ENCODE results near the gene IRAK1.

The IRAK1 gene

DNA sequence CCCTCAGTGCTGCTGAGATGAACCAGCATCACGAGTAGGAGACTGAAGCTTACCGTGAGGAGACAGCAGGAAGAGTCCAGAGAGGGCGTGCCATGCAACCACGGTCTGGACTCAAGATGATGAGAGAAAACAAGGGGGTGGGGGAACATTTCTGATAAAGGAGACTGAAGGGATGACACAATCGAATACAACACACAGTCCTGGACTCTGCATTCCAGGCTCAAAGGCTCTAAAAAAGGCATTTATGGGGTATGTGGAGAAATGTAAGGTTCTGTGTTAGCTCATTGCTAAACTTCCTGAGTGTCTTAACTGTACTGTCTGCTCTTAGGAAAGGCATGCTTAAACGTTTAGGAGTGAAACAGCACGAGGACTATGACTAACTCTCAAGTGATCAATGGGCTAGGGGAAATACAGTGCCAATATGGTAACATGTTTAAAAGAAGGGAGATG is 20.6 kb upstream of the IRAK1 start:
- no peak for DNase-seq

DNA sequence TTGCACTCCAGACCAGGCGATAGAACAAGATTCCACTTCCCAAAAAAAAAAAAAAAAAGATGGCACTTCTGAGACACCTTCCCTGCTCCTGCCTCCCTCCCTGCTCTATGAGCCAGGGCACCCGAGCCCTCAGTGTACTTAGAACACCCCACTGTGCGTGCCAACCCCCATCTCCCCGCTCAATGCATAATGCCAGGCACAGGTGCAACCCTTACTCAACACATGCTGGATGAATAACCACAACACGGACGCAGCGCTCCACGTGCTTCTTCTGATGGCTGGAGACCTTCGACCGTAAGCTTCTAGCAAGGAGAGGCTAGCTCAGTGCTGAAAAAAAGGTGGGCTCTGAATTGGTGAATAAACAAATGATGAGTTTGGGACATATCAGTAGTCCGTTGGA is 19.9 kb upstream of the IRAK1 start:
- DNase-seq, result no peak

DNA sequence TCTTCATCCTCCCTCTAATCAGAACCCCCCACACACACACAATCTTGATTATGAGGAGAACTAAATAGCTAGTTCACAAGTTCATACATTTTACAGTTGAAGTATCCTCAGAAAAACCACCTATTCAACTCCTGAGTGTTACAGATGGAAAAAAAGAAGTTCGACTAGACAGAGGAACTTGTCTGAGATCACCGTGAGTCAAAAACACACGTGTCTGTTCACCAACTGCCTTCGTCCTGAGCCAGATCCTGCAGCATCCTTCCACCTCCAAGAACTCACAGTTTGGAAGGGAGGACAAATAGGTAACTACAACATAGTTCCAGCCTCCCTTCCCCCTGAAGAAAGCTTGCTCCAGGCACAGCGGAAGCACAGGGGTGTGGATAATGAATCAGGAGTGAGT is 19.0 kb upstream of the IRAK1 start:
- no peak for DNase-seq

DNA sequence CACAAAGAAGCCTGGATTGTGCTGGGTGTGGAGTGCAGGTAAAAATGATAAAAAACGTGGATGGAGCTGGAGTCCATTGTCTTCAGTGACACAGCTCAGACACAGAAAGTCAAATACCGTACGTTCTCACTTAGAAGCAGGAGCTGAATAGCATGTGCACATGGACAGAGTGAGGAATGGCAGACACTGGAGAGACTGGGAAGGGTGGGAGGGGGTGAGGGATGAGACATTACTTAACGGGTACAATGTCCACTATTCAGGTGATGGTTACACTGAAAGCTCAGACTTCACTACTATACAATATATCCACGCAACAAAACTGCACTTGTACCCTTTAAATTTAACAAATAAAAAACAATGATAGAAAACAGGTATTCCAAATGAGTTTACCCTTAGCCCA is 18.1 kb upstream of the IRAK1 start:
- no peak for DNase-seq

DNA sequence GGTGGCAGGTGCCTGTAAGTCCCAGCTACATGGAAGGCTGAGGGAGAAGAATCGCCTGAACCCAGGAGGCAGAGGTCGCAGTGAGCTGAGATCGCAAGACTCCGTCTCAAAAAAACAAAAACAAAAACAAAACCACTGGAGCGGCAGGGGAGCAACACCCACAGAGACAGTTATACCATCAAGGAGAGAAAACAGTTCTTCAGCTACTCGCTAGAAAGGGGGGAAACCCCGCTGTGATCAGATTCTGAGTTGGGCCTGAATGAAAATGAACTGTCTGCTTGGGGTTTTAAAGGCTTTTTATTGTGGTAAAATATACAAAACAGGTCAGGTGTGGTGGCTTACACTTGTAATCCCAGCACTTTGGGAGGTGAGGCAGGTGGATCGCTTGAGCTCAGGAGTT is 16.8 kb upstream of the IRAK1 start:
- DNase-seq, result no peak

DNA sequence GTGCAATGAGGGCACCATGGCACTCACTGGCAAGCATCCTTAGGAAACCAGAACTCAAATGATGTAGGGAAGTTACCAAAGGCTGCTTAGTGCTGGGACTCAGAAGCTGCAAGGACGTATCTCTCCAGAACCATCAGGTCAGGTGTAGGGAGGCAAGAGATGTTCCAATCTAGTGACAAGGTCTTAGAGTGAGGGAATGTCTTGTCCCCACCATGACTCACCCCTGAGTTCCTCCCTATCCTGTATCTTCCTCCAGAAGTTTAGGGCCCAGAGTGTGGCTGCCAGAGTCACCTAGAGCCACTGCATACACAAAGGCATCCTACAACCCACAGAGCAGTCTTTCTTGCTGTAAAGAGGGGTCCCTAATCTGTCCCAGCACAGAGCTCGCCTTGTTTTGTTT is 14.1 kb upstream of the IRAK1 start:
- DNase-seq, result no peak

DNA sequence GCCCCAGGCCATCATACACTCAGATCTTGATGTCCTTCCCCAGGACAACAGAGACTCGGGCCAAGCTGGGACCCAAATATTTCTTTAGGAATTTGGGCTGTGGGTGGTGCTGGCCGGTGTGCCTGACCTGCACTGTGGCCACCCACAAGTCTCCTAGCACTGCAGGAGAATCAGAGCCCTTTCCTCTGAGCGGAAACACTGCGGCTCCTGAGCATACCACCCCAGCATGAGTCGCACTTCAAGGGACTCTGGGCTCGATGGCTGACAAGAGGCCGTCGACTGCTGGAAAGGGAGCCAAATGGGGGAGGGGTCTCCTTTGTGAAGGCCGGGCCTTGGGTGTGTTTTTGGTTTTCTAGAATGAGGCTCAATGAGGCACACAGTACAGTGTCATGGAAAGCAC is 13.0 kb upstream of the IRAK1 start:
- no peak for DNase-seq

DNA sequence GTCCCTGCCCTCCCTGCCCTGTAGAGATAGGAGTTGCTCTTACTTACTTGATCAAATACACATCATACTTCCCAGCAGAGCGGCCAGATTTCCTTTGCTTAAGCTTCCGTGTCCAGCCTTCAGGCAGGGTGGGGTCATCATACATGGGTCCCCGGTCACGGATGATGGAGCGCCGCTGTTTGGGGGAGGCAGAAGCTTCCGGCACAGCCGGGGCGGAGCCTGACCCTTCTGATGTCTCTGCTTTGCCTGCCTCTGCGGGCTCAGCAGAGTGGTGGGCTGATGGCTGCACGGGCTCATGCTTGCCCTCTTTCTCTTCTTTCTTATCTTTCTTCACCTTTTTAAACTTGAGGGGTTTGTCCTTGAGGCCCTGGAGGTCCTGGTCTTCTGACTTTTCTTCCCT is 12.5 kb upstream of the IRAK1 start:
- no peak for DNase-seq

DNA sequence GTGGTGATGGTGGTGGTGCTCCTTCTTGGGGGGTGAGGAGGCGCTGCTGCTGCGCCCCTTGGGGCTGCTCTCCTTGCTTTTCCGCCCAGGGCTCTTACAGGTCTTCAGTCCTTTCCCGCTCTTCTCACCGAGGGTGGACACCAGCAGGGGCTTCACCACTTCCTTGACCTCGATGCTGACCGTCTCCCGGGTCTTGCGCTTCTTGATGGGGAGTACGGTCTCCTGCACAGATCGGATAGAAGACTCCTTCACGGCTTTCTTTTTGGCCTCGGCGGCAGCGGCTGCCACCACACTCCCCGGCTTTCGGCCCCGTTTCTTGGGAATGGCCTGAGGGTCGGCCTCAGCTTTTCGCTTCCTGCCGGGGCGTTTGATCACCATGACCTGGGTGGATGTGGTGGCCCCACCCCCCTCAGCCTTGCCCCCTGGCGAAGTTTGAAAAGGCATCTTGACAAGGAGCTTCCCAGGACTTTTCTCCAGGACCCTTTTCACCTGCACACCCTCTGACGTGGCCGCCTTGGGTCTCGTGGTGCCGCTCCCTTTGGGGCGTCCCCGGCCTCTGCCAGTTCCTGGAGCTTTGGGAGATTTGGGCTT is 11.1 kb upstream of the IRAK1 start:
- DNase-seq, result no peak

DNA sequence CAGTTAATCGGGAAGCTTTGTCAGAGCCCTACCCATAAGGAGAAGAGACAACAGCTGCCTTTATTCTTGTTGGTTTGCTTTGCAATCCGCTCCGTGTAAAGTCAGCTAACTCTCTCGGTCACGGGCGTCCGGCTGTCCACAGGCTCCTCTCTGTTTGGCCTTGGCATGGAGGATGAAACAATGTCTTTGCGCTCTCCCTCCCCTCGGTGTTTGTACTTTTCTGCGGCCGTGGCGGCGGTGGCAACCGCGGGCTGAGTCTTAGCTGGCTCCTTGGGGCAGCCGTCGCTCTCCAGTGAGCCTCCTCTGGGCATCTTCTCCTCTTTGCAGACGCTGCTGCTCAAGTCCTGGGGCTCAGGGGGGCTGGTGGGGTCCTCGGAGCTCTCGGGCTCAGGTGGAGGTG is 10.6 kb upstream of the IRAK1 start:
- no peak for DNase-seq

DNA sequence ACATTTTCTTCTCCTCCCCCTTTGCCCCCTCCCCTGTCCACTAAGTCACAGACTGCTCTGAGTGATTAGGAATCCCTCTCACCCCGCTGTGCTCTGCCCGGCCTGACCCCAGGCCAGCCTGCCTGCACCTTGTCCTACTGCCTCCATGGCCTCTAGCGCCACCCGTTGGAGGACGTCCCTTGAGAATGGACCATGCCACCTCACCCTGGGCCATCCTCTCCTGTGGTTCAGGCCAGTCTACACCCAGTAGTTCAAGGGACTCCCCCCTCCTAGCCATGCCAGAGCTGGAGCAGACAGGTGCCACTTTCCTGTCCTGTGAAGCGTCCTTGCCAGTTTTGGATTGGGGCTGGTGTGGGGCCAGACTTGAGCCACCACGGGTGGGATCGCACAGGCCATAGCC is 9.7 kb upstream of the IRAK1 start:
- DNase-seq, result no peak

DNA sequence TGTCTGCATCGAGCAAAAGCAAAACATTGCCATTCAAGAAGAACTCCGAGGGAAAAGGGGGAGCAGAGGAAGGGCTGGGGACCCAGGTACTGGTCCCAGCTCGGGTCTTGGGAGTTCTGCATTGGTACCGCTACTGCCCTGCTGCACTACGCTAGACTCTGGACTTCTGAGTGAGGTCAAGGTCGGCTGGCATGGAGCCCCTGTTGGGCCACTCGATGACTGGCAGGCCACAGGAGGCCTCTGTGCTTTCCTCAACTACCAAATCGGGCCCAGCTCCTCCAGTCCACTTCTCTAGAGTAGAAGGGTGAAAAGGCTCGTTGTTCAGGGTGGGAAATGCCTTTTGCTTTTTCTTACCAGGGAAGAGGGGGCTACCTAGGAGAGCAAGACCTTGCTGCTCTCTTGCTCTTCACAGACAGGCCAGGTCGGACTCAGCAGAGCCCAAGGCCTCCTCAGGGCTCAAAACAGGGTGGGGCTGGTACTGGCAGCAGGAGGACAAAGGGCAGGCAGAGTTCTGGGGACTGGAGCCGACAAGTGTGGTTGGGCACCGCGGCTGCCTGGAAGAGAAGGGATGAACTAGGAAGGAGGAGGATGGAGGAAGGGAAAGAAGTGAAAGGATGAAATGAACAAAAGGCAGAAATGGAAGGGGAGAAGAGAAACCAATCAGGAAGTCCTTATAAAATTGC is 8.9 kb upstream of the IRAK1 start:
- DNase-seq, result no peak

DNA sequence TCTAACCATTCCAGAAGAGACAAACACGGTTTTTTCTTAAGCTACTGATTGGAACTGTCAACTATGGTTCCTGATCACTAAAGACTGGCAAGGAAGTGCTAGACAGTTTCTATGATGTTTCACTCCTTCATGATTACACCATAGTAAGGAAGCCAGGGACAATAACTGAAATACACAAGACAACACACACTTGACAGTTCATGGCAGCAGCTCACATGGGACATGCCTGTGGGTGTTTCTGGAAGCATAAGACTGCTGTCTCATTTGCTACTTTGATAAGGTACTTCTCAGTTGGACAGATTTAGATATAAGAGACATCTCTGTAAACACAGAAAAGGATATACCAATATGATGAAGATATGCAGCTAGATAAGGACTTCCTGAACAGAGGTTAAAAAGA is 8.3 kb upstream of the IRAK1 start:
- no peak for DNase-seq

DNA sequence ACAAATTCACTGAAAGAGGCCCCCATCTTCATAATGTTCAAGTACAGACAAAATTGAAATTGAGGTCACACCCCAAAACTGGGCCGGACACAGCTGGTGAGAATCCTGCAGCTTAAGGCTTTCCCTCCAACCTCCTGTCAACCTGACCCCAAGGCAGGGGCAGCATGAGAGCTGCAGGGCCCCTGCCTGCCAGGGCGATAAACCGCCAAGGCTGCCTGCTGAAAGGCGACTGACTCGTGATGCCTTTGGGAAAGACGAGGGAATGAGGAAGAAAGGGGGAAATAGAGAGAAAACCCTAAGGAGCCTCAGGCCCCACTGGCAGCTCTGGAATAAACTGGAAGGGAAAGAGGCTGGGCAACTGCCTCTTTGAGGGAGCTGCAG is 7.3 kb upstream of the IRAK1 start:
- DNase-seq, result no peak

DNA sequence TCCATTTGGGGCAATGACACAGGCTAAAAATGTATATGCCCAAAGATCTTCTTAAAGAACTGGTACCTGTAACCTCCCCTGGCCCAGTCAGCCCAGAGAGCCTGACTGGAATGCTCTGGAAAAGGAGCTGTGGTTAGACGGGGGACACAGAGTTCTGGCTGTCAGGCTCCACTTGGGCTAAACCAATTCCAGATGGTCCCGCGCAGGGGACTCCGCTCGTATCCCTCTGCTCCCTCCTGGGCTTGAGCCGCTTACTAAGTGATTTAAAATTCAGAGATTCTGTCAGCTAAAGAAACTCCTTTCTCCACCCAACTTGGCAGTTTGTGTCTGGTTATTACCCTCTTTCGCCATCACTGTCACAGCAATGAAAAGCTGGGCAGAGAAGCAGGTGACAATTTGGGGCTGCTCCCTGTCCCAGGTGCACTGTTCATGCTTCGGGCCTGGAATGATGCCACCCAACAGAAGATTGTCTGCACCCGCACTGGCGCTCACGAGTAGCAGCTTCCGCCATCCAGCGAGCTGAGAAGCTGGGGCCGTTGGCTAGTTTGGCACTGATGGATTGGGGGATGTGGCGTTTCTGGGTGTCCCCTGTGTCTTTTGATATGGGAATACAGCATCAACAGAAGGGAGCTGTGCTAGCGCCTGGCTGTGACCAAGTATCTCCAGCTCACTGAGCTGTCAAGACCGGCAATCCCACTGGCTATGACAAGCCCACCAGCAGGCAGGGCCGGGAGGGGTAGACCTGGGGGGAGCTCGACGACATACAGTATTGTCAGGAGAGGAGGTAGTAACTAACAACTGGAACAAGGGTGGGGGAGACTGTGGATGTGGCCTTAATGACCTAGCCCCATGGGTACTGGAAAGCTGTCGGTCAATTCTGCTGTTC is 6.7 kb upstream of the IRAK1 start:
- no peak for DNase-seq

DNA sequence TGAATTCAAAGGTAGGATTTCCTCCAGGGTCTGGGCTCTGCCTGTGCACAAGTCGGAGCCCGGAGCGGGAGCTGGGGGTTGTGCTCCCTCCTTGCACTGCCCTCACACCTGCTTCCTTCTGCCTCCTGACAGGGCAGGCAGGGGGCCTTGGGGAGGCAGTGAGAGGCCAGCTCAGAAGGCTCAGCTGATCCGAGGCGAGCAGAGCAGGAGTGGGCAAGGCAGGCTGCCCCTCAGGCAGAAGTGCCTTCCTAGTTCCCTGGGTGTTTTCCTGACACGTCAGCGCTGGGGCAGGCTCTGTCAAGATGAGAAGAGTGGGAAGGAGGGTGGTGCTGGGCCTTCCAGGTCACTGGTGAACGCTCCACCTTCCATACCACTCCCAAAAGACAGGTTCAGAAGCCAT is 5.5 kb upstream of the IRAK1 start:
- no peak for DNase-seq

DNA sequence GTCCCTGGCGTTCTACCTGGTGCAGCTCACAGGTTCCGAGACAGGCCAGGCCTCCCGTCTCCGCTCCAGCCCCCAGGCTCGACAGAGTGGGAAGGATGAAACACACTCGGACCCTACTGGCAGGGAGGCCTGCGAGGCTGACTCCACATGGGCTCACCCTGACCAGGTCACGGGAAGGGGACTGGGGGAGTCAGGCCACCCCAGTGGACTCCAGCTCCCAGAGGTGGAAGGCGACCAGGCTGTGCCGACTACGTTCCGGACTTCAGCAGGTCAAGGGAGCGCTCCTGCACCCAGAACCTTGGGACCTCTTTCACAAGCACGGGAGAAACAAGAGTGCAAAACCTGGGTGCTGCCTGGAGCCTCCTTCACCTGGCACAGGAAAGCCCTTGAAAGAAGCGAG is 4.6 kb upstream of the IRAK1 start:
- DNase-seq, result no peak

DNA sequence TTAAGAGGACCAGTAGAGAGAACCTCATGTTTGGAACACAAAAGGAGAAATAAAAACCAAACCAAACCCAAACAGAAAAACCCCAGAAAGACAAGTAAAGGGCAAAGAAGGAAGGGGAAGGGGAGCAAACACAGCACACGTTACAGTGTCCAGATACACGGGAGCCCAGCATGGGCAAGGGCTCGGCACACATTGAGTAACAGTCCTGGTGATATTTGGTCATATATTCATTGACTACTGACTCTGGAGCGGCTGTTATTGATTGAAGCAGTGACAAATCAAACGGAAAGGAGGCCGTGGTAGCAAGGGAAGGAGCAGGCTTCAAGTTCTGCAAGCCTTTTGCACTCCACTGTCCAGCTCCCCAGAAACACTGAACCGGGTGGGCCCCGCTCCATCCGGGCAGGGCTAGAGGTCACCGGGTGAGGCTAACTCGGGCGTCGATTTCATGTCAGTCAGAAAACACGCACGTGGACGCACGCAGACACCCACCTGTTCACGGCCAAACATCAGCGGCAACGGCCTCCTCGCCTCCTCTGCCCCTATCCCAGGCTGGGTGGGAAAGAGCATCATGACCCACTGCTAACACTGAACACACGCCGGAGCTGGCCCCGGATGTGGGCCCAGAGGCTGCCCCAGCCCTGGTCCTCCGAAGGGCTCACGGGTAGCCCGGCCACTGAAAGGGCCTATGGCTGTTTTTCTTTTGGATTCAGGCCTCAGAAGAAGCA is 3.7 kb upstream of the IRAK1 start:
- DNase-seq, result no peak

DNA sequence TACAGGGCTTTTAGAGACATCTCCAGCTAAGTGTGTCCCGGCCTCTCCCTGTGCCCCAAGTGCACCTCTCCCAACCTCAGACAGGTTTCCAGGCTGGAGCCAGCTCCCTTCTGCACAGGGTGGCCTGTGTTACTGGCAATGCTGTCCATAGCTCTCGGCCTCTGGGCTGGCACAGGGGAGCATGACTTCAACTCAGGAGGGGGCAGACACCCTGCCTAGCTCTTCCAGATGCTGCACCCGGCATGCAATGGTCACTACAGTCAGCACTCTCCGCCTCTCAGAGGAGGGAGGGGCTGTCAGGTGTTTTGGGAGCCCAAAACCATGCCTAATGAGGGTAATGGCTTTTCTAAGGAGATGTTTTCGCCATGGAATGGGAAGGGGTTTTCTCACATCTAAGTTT is 2.4 kb upstream of the IRAK1 start:
- DNase-seq, result no peak

DNA sequence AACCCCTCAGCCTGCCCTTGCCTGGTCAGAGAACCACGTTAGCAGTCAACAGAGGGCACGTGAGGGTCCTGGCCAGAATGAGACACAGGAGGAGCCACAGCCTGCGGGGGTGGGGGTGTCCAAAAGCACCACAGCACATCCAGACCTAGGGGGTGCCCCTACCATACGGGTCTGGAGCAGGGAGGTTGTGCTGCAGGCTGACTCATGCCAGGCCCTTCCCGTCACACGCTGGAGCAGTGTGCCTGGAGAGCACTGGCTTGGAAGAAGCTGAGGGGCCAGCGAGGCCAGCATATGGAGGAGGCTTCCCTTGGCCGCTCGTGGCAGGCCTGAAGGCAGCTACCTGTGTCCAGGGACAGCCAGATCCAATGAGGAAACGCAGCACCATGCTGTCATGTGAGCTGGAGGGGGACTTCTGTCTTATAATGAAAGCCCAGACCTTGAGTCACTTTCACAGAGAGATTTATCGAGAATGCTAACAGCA is 1.5 kb upstream of the IRAK1 start:
- DNase-seq, result no peak

DNA sequence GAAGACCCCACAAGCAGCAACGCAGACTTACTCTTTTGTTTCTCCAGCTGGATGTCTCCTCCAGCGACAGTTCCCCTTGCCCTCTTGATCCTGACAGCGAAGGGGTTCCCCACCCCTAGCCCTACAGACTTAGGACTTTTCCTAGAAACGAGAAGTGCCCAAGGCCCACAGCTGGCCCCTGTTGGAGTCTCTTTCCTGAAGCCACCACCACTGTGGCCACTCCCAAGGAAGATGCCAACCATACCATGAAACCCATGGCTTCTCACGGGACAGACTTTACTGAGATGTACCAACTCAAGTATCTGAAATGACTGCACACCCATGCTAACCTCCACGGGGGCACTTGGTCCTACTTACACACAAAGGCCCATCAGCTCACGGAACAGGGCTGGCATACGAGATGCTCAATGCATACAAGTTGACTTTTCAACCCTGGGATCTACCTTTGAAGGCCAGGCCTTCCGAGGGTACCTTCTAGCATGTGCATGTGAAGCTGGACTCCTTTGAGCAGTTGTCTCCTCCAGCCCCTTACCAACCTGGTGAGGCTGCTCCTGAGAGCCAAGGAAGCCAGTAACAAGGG is 924 bp upstream of the IRAK1 start:
- no peak for DNase-seq

DNA sequence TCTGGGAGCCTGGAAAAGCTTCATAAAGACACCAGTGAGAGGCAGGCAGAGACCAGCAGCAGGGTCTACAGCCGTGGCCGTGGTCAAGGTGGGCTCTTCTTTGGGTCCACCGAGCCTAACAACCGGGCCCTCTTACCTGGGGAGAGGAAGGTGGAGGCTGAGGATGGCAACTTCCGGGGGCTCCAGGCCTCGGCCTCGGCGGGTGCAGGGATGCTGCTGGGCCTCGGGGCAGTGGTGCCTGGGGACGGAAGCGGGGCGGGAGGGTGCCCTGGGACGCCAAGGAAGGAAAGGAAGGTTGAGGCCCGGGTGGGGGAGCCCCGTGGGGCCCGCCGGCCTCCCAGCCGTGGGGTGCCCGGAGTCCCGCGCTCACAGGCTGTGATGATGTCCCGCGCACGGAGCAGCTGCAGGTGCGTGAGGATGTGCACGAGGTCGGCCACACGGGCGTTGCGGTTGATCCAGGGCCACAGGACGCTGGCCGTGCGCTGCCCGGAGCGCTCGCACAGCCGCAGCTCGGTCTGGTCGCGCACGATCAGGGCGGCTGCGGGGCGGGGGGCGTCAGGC is 561 bp downstream of the IRAK1 start:
- DNase-seq, result peak in 1 of 2 experiments; percentile 54

Data from NCI-H526 (cell line).